Measurements from ENCODE around the gene C19orf73.

The C19orf73 gene

GRCh38 chr19:49118565-49119410 is at the start of gene C19orf73:
C19orf73 (minus strand) TSS chr19:49119143; CDS start chr19:49119022, 121 bp downstream.
- in situ Hi-C loops (cut with MboI; ENCODE audit: low sequenced_read_pairs, unreplicated experiment), result no loop called here
- DNase-seq (ENCODE audit: low spot score), result peak; percentile 99
- TF ChIP-seq CTCF (IDR thresholded peaks at IDR 0.05; ENCODE audit: borderline replicate concordance, control extremely low read depth, extremely low read depth, insufficient read depth, missing control alignments), result no peak

- in situ Hi-C loops (cut with MboI; ENCODE audit: low sequenced_read_pairs, unreplicated experiment), result no loop called here
- no peak for TF ChIP-seq CTCF (IDR thresholded peaks at IDR 0.05; ENCODE audit: borderline replicate concordance, control extremely low read depth, extremely low read depth, insufficient read depth, missing control alignments)
- DNase-seq (ENCODE audit: low spot score), result no peak
Measured at GRCh38 chr19:49168421-49168820, 49.5 kb upstream of the C19orf73 start.

GRCh38 chr19:49167857-49168409 is 49.0 kb upstream of the C19orf73 start:
- DNase-seq (ENCODE audit: low spot score), result no peak
- in situ Hi-C loops (cut with MboI; ENCODE audit: low sequenced_read_pairs, unreplicated experiment), result no loop called here
- no peak for TF ChIP-seq CTCF (IDR thresholded peaks at IDR 0.05; ENCODE audit: borderline replicate concordance, control extremely low read depth, extremely low read depth, insufficient read depth, missing control alignments)

GRCh38 chr19:49165865-49166301 is 46.9 kb upstream of the C19orf73 start:
- in situ Hi-C loops (cut with MboI; ENCODE audit: low sequenced_read_pairs, unreplicated experiment), result no loop called here

GRCh38 chr19:49165111-49165750 is 46.3 kb upstream of the C19orf73 start:
- in situ Hi-C loops (cut with MboI; ENCODE audit: low sequenced_read_pairs, unreplicated experiment), result no loop called here
- DNase-seq (ENCODE audit: low spot score), result no peak
- no peak for TF ChIP-seq CTCF (IDR thresholded peaks at IDR 0.05; ENCODE audit: borderline replicate concordance, control extremely low read depth, extremely low read depth, insufficient read depth, missing control alignments)

More at GRCh38 chr19:49165865-49166301, 46.9 kb upstream of the C19orf73 start:
- peak; percentile 18 for DNase-seq (ENCODE audit: low spot score)
- TF ChIP-seq CTCF (IDR thresholded peaks at IDR 0.05; ENCODE audit: borderline replicate concordance, control extremely low read depth, extremely low read depth, insufficient read depth, missing control alignments), result no peak

- in situ Hi-C loops (cut with MboI; ENCODE audit: low sequenced_read_pairs, unreplicated experiment), result no loop called here
- no peak for TF ChIP-seq CTCF (IDR thresholded peaks at IDR 0.05; ENCODE audit: borderline replicate concordance, control extremely low read depth, extremely low read depth, insufficient read depth, missing control alignments)
- no peak for DNase-seq (ENCODE audit: low spot score)
Measured at GRCh38 chr19:49161987-49162386, 43.0 kb upstream of the C19orf73 start.
